ENCODE measurements around the gene NAPB. TPM values are rescaled to one million over a fixed set of nuclear protein-coding genes. Genes with fewer than 3 reads are reported as not detected.

Gene NAPB
- total and polyA plus RNA-seq, 2 experiments from 2014 or later, result 7.3 to 11.2 TPM

- peaks cover 10% of the 10 kb centered on the region for H3K79me2 ChIP-seq
- H3K4me3 ChIP-seq, result no peak overlapping the region
- no peaks in the 10 kb centered on the region for H3K36me3 ChIP-seq (replicated peaks; ENCODE audit: insufficient read depth, low read depth)
Measured at GRCh38 chr20:23381876-23382275, 39.4 kb downstream of the NAPB start.

GRCh38 chr20:23379772-23380171 is 41.5 kb downstream of the NAPB start:
- Histone ChIP-seq H3K4me3 (no peak overlapping the region), H3K27me3 (no peaks in the 10 kb centered on the region), H3K9me2 (replicated peaks; ENCODE audit: insufficient read depth) (no peaks in the 10 kb centered on the region), H3K27ac (no peak overlapping the region), H4K20me1 (ENCODE audit: insufficient read depth, poor library complexity, severe bottlenecking) (no peaks in the 10 kb centered on the region), H2AFZ (no peak overlapping the region), H3K4me2 (no peak overlapping the region), H3K79me2 (peaks cover 4% of the 10 kb centered on the region), H3K36me3 (replicated peaks; ENCODE audit: insufficient read depth, low read depth) (no peaks in the 10 kb centered on the region), H3K9me3 (ENCODE audit: low read depth) (no peaks in the 10 kb centered on the region), H3K4me1 (ENCODE audit: insufficient read depth) (no peaks in the 10 kb centered on the region)
- DNase-seq (ENCODE audit: low spot score), result no peak
- TF ChIP-seq EZH2phosphoT487 (IDR thresholded peaks at IDR 0.05; ENCODE audit: low read depth, severe bottlenecking, unreplicated experiment) (no peak), CTCF (IDR thresholded peaks at IDR 0.05; ENCODE audit: poor library complexity) (no peak), EZH2 (IDR thresholded peaks at IDR 0.05; ENCODE audit: borderline replicate concordance) (no peak)

More at GRCh38 chr20:23381876-23382275, 39.4 kb downstream of the NAPB start:
- no peak for DNase-seq (ENCODE audit: low spot score)
- no peak overlapping the region for H3K4me2 ChIP-seq
- H3K9me2 ChIP-seq (replicated peaks; ENCODE audit: insufficient read depth), result no peaks in the 10 kb centered on the region
- no peaks in the 10 kb centered on the region for H3K9me3 ChIP-seq (ENCODE audit: low read depth)
- no peaks in the 10 kb centered on the region for H4K20me1 ChIP-seq (ENCODE audit: insufficient read depth, poor library complexity, severe bottlenecking)
- TF ChIP-seq EZH2 (IDR thresholded peaks at IDR 0.05; ENCODE audit: borderline replicate concordance), result no peak
- no peak for TF ChIP-seq CTCF (IDR thresholded peaks at IDR 0.05; ENCODE audit: poor library complexity)
- TF ChIP-seq EZH2phosphoT487 (IDR thresholded peaks at IDR 0.05; ENCODE audit: low read depth, severe bottlenecking, unreplicated experiment), result no peak
- no peaks in the 10 kb centered on the region for H3K4me1 ChIP-seq (ENCODE audit: insufficient read depth)
- H2AFZ ChIP-seq, result no peak overlapping the region
- H3K27ac ChIP-seq, result no peak overlapping the region
- H3K27me3 ChIP-seq, result no peaks in the 10 kb centered on the region

GRCh38 chr20:23375827-23376226 is 45.5 kb downstream of the NAPB start:
- Histone ChIP-seq H3K27me3 (no peaks in the 10 kb centered on the region), H3K4me3 (no peak overlapping the region), H3K36me3 (replicated peaks; ENCODE audit: insufficient read depth, low read depth) (no peaks in the 10 kb centered on the region), H2AFZ (no peak overlapping the region), H3K9me3 (ENCODE audit: low read depth) (no peaks in the 10 kb centered on the region), H3K4me2 (no peak overlapping the region), H3K4me1 (ENCODE audit: insufficient read depth) (no peaks in the 10 kb centered on the region), H4K20me1 (ENCODE audit: insufficient read depth, poor library complexity, severe bottlenecking) (no peaks in the 10 kb centered on the region), H3K9me2 (replicated peaks; ENCODE audit: insufficient read depth) (no peaks in the 10 kb centered on the region), H3K79me2 (no peaks in the 10 kb centered on the region), H3K27ac (no peak overlapping the region)
- no peak for DNase-seq (ENCODE audit: low spot score)
- TF ChIP-seq CTCF (IDR thresholded peaks at IDR 0.05; ENCODE audit: poor library complexity), result no peak
- no peak for TF ChIP-seq EZH2 (IDR thresholded peaks at IDR 0.05; ENCODE audit: borderline replicate concordance)
- TF ChIP-seq EZH2phosphoT487 (IDR thresholded peaks at IDR 0.05; ENCODE audit: low read depth, severe bottlenecking, unreplicated experiment), result no peak
- 97% methylated on average over 5 of the region's 5 CpGs for WGBS (ENCODE audit: low lambda C conversion rate, missing lambda C conversion rate)

GRCh38 chr20:23374441-23374840 is 46.8 kb downstream of the NAPB start:
- Histone ChIP-seq H3K79me2 (no peaks in the 10 kb centered on the region), H2AFZ (no peak overlapping the region), H3K9me2 (replicated peaks; ENCODE audit: insufficient read depth) (no peaks in the 10 kb centered on the region), H3K36me3 (replicated peaks; ENCODE audit: insufficient read depth, low read depth) (no peaks in the 10 kb centered on the region), H3K9me3 (ENCODE audit: low read depth) (no peaks in the 10 kb centered on the region), H3K4me3 (no peak overlapping the region), H3K4me2 (no peak overlapping the region), H4K20me1 (ENCODE audit: insufficient read depth, poor library complexity, severe bottlenecking) (no peaks in the 10 kb centered on the region), H3K27ac (no peak overlapping the region), H3K27me3 (no peaks in the 10 kb centered on the region), H3K4me1 (ENCODE audit: insufficient read depth) (no peaks in the 10 kb centered on the region)
- no peak for DNase-seq (ENCODE audit: low spot score)
- TF ChIP-seq EZH2 (IDR thresholded peaks at IDR 0.05; ENCODE audit: borderline replicate concordance) (no peak), EZH2phosphoT487 (IDR thresholded peaks at IDR 0.05; ENCODE audit: low read depth, severe bottlenecking, unreplicated experiment) (no peak), CTCF (IDR thresholded peaks at IDR 0.05; ENCODE audit: poor library complexity) (no peak)
- 96% methylated on average over 5 of the region's 5 CpGs for WGBS (ENCODE audit: low lambda C conversion rate, missing lambda C conversion rate)
